ENCODE measurements around the gene ZNF578. TPM values are rescaled to one million over a fixed set of nuclear protein-coding genes. Genes with fewer than 3 reads are reported as not detected.

ZNF578 gene
- total and polyA plus RNA-seq, 9 of the 15 experiments (the other 6 are each of a cell fraction or from before 2014, with no cell fraction given) = 0.05 to 0.29 (median 0.15) TPM

DNA sequence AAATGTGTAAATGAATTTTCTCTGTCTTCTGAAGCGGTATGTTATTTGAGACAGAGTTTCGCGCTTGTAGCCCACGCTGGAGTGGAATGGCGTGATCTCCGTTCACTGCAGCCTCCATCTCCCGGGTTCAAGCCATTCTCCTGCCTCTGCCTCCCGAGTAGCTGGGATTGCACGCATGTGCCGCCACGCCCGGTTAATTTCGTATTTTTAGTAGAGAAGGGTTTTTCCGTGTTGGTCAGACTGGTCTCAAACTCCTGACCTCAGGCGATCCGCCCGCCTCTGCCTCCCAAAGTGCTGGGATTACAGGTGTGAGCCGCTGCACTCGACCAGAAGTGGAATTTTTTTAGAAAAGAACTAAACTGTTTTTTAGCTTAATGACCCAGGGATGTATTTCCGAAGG, 70.7 kb downstream of the ZNF578 start:
- Histone ChIP-seq H3K4me1 (replicated peaks in 1 of 2; ENCODE audit: control insufficient read depth in 2 of 2, insufficient read depth in 2 of 2, low read length in 2 of 2) (peaks cover 6 to 10% of the 10 kb centered on the region in 2 experiments; a peak in 3 of 5 replicates), H2AFZ (ENCODE audit: low read depth, low read length) (no peak overlapping the region), H3K9ac (ENCODE audit: insufficient read depth in 1 of 2, low read depth in 2 of 2, low read length in 2 of 2) (no peak overlapping the region), H3K79me2 (ENCODE audit: control insufficient read depth, insufficient read depth, low read length) (peaks cover 16% of the 10 kb centered on the region), H3K4me2 (ENCODE audit: insufficient read depth, low read length) (no peak overlapping the region), H3K9me1 (ENCODE audit: control insufficient read depth, insufficient read depth, low read length) (no peaks in the 10 kb centered on the region), H3K9me3 (replicated peaks; ENCODE audit: control insufficient read depth, insufficient read depth, low read depth, low read length) (peaks cover 1% of the 10 kb centered on the region; the same call in 1 of the 2 replicates), H3K27me3 (ENCODE audit: control insufficient read depth in 2 of 2, insufficient read depth in 2 of 2, low read length in 2 of 2) (no peaks in the 10 kb centered on the region), H3K27ac (ENCODE audit: extremely low read depth, low read depth, low read length) (no peak overlapping the region), H3K36me3 (ENCODE audit: control insufficient read depth, insufficient read depth, low read length) (peaks cover under 1% of the 10 kb centered on the region; the same call in 1 of the 3 replicates), H3K4me3 (no peak overlapping the region), H4K20me1 (replicated peaks; ENCODE audit: control insufficient read depth, insufficient read depth, low read length) (no peaks in the 10 kb centered on the region)
- CTCF ChIA-PET (ENCODE audit: low intra/inter-chr PET ratio) = no interaction called here
- FAIRE-seq (no peak), ATAC-seq (no peak), DNase-seq (ENCODE audit: extremely low read depth in 1 of 4, low spot score in 3 of 4) (no peak)
- intact Hi-C loops (cut with micrococcal nuclease) (loop anchor here (10.0 kb wide), 1 partner anchor 171 kb away; no protein-coding TSS in a partner anchor), in situ Hi-C loops (cut with MboI) (no loop called here)
- 24% methylated on average over 20 of the region's 20 CpGs for WGBS (ENCODE audit: insufficient coverage, low coverage, missing lambda C conversion rate)
- no TSS peak for BruUV-seq (replicated peaks)
- POLR2A ChIA-PET = interaction anchor here (0.6 kb wide), 1 partner anchor 1145 kb away, joined by 5 read pairs; no protein-coding TSS in a partner anchor
- TF ChIP-seq PTTG1 (tag; IDR thresholded peaks at IDR 0.05; ENCODE audit: low read depth) (no peak), NCOA4 (IDR thresholded peaks at IDR 0.05; ENCODE audit: partially characterized antibody) (no peak), ZFP36 (IDR thresholded peaks at IDR 0.05; ENCODE audit: low read depth, low read length, partially characterized antibody) (no peak), RFX7 (CRISPR knock-in tag; IDR thresholded peaks at IDR 0.05) (no peak), ARID1B (IDR thresholded peaks at IDR 0.05) (no peak), MTA2 (IDR thresholded peaks at IDR 0.05; ENCODE audit: low read depth) (no peak), SRSF7 (optimal IDR thresholded peaks at IDR 0.05; ENCODE audit: low read depth, low read length) (no peak), NCOA2 (IDR thresholded peaks at IDR 0.05; ENCODE audit: partially characterized antibody in 2 of 2) (no peak), ZBTB9 (CRISPR knock-in tag; IDR thresholded peaks at IDR 0.05) (no peak), RCOR1 (IDR thresholded peaks at IDR 0.05; ENCODE audit: borderline replicate concordance in 1 of 2, low read depth in 2 of 2, low read length in 2 of 2) (no peak), ZFP91 (CRISPR knock-in tag; IDR thresholded peaks at IDR 0.05) (no peak), STAT5B (CRISPR knock-in tag; IDR thresholded peaks at IDR 0.05) (no peak), KAT2B (IDR thresholded peaks at IDR 0.05; ENCODE audit: low read depth, low read length) (no peak), RBBP5 (IDR thresholded peaks at IDR 0.05; ENCODE audit: borderline replicate concordance, insufficient read depth, low read length, poor library complexity, severe bottlenecking) (no peak)
- TF ChIP-seq, protein P1, sequence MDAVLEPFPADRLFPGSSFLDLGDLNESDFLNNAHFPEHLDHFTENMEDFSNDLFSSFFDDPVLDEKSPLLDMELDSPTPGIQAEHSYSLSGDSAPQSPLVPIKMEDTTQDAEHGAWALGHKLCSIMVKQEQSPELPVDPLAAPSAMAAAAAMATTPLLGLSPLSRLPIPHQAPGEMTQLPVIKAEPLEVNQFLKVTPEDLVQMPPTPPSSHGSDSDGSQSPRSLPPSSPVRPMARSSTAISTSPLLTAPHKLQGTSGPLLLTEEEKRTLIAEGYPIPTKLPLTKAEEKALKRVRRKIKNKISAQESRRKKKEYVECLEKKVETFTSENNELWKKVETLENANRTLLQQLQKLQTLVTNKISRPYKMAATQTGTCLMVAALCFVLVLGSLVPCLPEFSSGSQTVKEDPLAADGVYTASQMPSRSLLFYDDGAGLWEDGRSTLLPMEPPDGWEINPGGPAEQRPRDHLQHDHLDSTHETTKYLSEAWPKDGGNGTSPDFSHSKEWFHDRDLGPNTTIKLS (IDR thresholded peaks at IDR 0.05; ENCODE audit: borderline replicate concordance, low read depth) = no peak
- TF ChIP-seq, protein P2, sequence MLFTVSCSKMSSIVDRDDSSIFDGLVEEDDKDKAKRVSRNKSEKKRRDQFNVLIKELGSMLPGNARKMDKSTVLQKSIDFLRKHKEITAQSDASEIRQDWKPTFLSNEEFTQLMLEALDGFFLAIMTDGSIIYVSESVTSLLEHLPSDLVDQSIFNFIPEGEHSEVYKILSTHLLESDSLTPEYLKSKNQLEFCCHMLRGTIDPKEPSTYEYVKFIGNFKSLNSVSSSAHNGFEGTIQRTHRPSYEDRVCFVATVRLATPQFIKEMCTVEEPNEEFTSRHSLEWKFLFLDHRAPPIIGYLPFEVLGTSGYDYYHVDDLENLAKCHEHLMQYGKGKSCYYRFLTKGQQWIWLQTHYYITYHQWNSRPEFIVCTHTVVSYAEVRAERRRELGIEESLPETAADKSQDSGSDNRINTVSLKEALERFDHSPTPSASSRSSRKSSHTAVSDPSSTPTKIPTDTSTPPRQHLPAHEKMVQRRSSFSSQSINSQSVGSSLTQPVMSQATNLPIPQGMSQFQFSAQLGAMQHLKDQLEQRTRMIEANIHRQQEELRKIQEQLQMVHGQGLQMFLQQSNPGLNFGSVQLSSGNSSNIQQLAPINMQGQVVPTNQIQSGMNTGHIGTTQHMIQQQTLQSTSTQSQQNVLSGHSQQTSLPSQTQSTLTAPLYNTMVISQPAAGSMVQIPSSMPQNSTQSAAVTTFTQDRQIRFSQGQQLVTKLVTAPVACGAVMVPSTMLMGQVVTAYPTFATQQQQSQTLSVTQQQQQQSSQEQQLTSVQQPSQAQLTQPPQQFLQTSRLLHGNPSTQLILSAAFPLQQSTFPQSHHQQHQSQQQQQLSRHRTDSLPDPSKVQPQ (CRISPR knock-in tag; IDR thresholded peaks at IDR 0.05; ENCODE audit: borderline replicate concordance) = no peak
